Coronary artery (tissue), 2 donors: ENCODE measurements around the gene RASSF3.
"Not testable (repeated sequence)": the region's sequence is repeated elsewhere in the genome, so short reads cannot be mapped to it uniquely, and the experiment has no call there.

Source experiments
- DNase-seq: peaks from one replicate; pipeline ENCODE4 v3.0.0-alpha.2; 2017; ENCODE audit warnings: low spot score
- H3K27ac ChIP-seq, 2 donors: fragments of 200-600 bp; sonication (generic); one replicate each; pipeline ENCODE4 v1.5.1; 2016 to 2019
- H3K4me3 ChIP-seq: fragments of 200-600 bp; sonication (generic); 2 replicates; pipeline ENCODE4 v1.5.1; 2016; ENCODE audit warnings: mild to moderate bottlenecking, moderate library complexity
- CTCF ChIP-seq: fragments of 200-600 bp; sonication (generic); IDR thresholded peaks from one replicate; pipeline ENCODE4 v1.5.1; 2019; ENCODE audit warnings: antibody characterized with exemption

RASSF3 gene

GRCh38 chr12:64650762-64651161 lies 40.5 kb downstream of the RASSF3 start:
- DNase-seq: no peak
- TF ChIP-seq CTCF: no peak
- Histone ChIP-seq H3K27ac (peak overlapping the region; percentile 67 to 81), H3K4me3 (no peak overlapping the region)

- Histone ChIP-seq H3K27ac (peak overlapping the region in 1 of 2 donors; percentile 5), H3K4me3 (no peak overlapping the region)
- TF ChIP-seq CTCF: no peak
- DNase-seq: no peak
Measured at GRCh38 chr12:64652346-64652745, 42.1 kb downstream of the RASSF3 start.

GRCh38 chr12:64653123-64653522 lies 42.8 kb downstream of the RASSF3 start:
- DNase-seq: no peak
- Histone ChIP-seq H3K4me3 (no peak overlapping the region), H3K27ac (peak overlapping the region in 1 of 2 donors; percentile 36)
- no peak for TF ChIP-seq CTCF

- not testable (repeated sequence) for H3K4me3 ChIP-seq
- DNase-seq: peak; percentile 12
- peak overlapping the region; percentile 19 to 73 for H3K27ac ChIP-seq
Measured at GRCh38 chr12:64653907-64654306, 43.6 kb downstream of the RASSF3 start.

- TF ChIP-seq CTCF: no peak
- Histone ChIP-seq H3K4me3 (no peak overlapping the region), H3K27ac (peak overlapping the region in 1 of 2 donors; percentile 17)
- no peak for DNase-seq
Measured at GRCh38 chr12:64655141-64655540, 44.8 kb downstream of the RASSF3 start.

GRCh38 chr12:64656429-64656828 lies 46.1 kb downstream of the RASSF3 start:
- DNase-seq: peak; percentile 4
- no peak for TF ChIP-seq CTCF
- Histone ChIP-seq H3K4me3 (no peak overlapping the region), H3K27ac (peak overlapping the region; percentile 17 to 51)

GRCh38 chr12:64658892-64659481 lies 48.7 kb downstream of the RASSF3 start:
- H3K27ac ChIP-seq: peak overlapping the region; percentile 56 to 68

More at GRCh38 chr12:64658892-64659481, 48.7 kb downstream of the RASSF3 start:
- H3K4me3 ChIP-seq: no peak overlapping the region
- TF ChIP-seq CTCF: no peak
- DNase-seq: no peak
